Stimulated activated CD4-positive, alpha-beta T cell treated with anti-CD3 and anti-CD28 coated beads, Interleukin-12 subunit alpha, Interleukin-12 subunit beta, amount 100 ng/mL, for 24 hours (primary cell): ENCODE data around the gene ANAPC1.
"Not testable (repeated sequence)": the region's sequence is repeated elsewhere in the genome, so short reads cannot be mapped to it uniquely, and the experiment has no call there.

ENCODE experiments used
- DNase-seq, 2 experiments: peaks; one replicate each; pipeline ENCODE4 v3.0.0-alpha.2; 2020; ENCODE audit warnings: low read depth in 2 of 2

Gene ANAPC1

GRCh38 chr2:111883661-111884591, at the start of gene ANAPC1:
Gene ANAPC1, minus strand, starts transcription at chr2:111884193. Its CDS starts 3,368 bp downstream, at chr2:111880825.
- DNase-seq: peak; percentile 77 to 82

- no peak for DNase-seq
Observed at GRCh38 chr2:111932841-111933291, 48.9 kb upstream of the ANAPC1 start.

GRCh38 chr2:111930875-111931274, 46.9 kb upstream of the ANAPC1 start:
- peak in 1 of 2 experiments; percentile 4 for DNase-seq

GRCh38 chr2:111930409-111930808, 46.4 kb upstream of the ANAPC1 start:
- DNase-seq: no peak

GRCh38 chr2:111927723-111928122, 43.7 kb upstream of the ANAPC1 start:
- DNase-seq: no peak

- DNase-seq: no peak
Observed at GRCh38 chr2:111924617-111925107, 40.7 kb upstream of the ANAPC1 start.

GRCh38 chr2:111923276-111923804, 39.3 kb upstream of the ANAPC1 start:
- no peak for DNase-seq

- DNase-seq: no peak
Observed at GRCh38 chr2:111919794-111920608, 36.0 kb upstream of the ANAPC1 start.

GRCh38 chr2:111919365-111919764, 35.4 kb upstream of the ANAPC1 start:
- no peak for DNase-seq

GRCh38 chr2:111918383-111918806, 34.4 kb upstream of the ANAPC1 start:
- no peak for DNase-seq

- no peak for DNase-seq
Observed at GRCh38 chr2:111917106-111917505, 33.1 kb upstream of the ANAPC1 start.

- no peak for DNase-seq
Observed at GRCh38 chr2:111912547-111912946, 28.6 kb upstream of the ANAPC1 start.

GRCh38 chr2:111911295-111911977, 27.4 kb upstream of the ANAPC1 start:
- DNase-seq: not testable (repeated sequence)

GRCh38 chr2:111910609-111911277, 26.8 kb upstream of the ANAPC1 start:
- DNase-seq: no peak

GRCh38 chr2:111909997-111910396, 26.0 kb upstream of the ANAPC1 start:
- not testable (repeated sequence) for DNase-seq

- DNase-seq: no peak
Observed at GRCh38 chr2:111909079-111909478, 25.1 kb upstream of the ANAPC1 start.

- no peak for DNase-seq
Observed at GRCh38 chr2:111908578-111908977, 24.6 kb upstream of the ANAPC1 start.

- no peak for DNase-seq
Observed at GRCh38 chr2:111905990-111906735, 22.2 kb upstream of the ANAPC1 start.

- not testable (repeated sequence) for DNase-seq
Observed at GRCh38 chr2:111905475-111905869, 21.5 kb upstream of the ANAPC1 start.
